GM18511 (cell line): ENCODE data around the gene CDR2L.
"Not testable (repeated sequence)": the region's sequence is repeated elsewhere in the genome, so short reads cannot be mapped to it uniquely, and the experiment has no call there.

Experiments
- ATAC-seq: cut with Tn5 transposase; IDR thresholded peaks from one replicate; pipeline ENCODE4 v1.9.1; 2021; ENCODE audit warnings: mild to moderate bottlenecking, moderate library complexity; ENCODE audit not compliant: unreplicated experiment

The CDR2L gene

DNA sequence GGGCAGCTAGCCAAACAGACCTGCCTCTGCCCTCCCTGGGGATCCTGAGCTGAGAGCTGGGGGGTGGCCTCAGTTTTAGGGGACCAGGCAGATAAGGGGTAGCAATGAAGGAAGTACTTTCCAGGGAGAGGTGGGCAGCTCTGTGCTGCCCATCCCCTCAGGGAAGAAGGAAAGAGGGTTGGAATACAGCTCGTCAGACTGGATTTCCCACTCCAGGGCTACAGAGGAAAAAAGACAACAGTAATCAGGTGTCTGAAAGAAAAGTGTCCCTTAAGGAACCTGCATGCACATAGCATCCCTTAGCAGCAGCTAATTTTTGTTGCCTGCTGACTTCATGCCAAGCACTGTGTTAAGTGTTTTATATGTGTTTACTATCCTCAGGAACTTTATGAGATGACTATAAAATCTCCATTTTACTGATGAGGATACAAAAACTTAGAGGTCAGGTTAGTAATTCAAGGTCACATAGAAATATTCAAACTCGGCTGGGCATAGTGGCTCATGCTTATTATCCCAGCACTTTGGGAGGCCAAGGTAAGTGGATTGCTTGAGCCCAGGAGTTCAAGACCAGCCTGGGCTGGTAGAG lies 21.8 kb downstream of the CDR2L start:
- ATAC-seq = no peak

DNA sequence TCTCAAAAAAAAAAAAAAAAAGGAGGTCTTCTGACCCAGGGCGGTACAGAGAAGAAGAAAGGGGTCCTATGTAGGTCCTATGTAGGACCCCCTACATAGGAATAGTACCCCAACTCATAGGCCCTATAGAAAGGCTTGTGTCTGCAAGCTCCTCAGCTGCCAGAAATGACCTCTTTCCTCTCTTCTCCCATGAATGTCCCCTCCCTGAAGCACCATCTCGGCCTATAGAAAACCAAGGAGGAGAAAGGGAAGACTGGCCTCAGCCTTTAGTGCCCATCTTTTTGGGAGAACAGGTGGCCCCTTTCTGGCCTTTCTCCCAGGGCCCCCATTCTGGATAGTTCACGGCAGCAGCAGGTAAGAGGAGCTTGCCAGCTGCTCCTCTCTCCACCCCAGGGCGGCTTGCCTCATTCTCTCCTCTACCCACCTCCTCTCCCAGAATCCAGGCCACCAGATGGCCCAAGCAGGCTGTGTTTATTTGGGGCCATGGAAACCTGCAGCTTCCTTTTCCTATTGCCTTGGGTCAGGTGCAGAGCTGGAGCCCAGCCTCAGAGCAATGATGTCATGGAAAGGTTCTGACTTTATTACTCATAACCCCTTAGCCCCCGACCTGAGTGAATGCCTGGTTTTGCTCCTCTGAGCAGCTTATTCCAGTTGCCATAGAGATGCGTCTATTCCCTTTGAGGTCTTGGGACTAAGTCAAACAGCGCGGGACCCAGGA lies 23.4 kb downstream of the CDR2L start:
- no peak for ATAC-seq

DNA sequence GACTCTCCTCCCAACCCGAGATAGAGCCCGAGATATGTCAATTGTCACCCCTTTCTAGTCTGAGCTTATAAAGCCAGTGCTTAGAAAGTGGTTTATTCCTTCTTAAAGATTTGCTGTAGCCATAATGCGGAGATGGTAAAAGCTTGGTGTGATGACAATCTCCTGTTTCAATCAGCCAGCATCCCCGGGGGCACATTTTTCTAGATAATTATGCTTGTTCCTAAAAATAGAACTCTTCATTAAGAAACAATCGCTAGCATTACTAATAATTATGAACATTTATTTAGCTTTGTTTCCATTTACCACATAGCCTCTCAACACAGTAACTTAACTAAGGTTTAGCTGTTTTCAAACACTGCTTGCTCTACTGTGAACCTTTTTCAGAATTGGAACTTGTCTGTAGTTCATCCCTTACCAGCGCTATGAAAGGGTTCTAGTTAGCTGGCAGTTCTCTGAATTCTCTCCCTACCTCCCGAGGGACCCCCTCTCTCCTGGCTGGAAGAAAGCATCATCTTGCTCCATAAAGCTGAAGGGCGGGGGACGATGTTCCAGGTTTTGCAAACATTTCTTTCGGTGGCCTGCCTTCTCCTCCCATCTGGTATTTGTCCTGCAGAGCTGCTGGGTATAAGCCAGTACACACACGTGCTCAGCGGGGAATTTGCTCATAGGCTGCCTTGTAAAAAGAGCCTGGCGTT lies 24.1 kb downstream of the CDR2L start:
- ATAC-seq = no peak

DNA sequence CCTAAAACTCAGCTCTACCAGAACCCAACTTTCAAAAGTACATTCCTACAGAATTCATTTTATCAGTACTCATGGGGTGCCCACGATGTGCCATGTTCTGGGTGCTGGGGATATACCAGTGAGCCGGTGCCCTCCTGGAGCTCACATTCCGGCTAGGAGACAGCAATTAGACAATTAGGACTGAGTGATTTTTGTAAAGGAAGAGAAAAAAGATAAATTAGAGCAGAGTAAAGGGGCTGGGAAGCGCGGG lies 24.6 kb downstream of the CDR2L start:
- no peak for ATAC-seq

GRCh38 chr17:75012346-75013091 lies 25.1 kb downstream of the CDR2L start, which contains the start of gene MRPL58:
Gene MRPL58 (plus strand): TSS chr17:75012670. CDS start chr17:75012687, 17 bp downstream.
- peak; percentile 91 for ATAC-seq

- ATAC-seq = no peak
These were observed 25.7 kb downstream of the CDR2L start for GRCh38 chr17:75013092-75013559.

DNA sequence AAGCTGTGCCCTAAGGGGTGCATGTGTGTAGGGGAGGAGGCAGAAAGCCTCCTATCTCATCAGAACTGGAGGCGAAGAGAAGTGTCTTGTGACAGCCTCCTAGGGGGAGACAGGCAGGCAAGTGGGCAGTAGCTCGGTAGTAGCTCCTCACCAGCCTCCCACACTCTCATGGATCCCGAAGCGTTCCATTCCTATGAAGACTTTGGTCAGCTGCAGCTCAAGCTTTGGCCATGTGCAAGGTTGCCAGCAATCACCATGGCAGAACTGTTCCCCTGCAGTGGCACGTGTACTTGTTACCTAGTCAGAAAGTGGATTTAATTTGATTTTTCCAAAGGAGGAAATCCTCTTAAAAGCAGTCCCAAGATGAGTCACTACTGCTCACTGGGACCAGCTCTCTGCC lies 31.7 kb downstream of the CDR2L start:
- no peak for ATAC-seq

DNA sequence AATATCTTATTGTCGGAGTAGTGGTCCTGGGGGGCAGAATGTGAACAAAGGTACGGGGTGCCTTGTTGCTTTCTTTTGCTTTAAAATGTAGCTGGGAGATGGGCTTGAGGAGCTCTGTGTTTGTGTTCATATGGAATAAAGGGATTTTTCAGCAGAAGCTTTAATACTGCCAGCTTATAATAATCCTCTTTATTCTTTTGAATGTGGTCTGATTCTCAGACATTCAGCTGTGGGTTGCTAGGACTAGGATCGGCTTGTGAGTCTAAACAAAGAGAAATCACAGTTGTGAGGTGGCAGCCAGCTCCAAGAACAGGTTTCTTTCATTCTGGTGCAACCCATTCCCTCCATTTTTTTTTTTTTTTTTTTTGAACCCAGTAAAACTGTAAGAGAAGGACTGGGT lies 32.3 kb downstream of the CDR2L start:
- ATAC-seq = no peak

GRCh38 chr17:75020331-75021110 lies 33.1 kb downstream of the CDR2L start:
- ATAC-seq = no peak

- ATAC-seq = no peak
These were observed 37.4 kb downstream of the CDR2L start for GRCh38 chr17:75024686-75025397.

DNA sequence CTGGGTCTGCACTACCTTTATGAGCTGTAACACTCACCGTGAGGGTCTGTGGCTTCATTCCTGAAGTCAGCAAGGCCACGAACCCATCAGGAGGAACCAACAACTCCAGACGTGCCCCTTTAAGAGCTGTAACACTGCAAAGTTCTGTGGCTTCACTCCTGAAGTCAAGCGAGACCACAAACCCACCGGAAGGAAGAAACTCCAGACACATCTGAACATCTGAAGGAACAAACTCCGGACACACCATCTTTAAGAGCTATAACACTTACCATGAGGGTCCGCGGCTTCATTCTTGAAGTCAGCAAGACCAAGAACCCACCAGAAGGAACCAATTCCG lies 37.9 kb downstream of the CDR2L start:
- not testable (repeated sequence) for ATAC-seq

GRCh38 chr17:75026650-75027049 lies 39.2 kb downstream of the CDR2L start:
- ATAC-seq = not testable (repeated sequence)

- no peak for ATAC-seq
These were observed 42.7 kb downstream of the CDR2L start for GRCh38 chr17:75030161-75030560.

GRCh38 chr17:75031972-75032719 lies 44.7 kb downstream of the CDR2L start:
- ATAC-seq = no peak

DNA sequence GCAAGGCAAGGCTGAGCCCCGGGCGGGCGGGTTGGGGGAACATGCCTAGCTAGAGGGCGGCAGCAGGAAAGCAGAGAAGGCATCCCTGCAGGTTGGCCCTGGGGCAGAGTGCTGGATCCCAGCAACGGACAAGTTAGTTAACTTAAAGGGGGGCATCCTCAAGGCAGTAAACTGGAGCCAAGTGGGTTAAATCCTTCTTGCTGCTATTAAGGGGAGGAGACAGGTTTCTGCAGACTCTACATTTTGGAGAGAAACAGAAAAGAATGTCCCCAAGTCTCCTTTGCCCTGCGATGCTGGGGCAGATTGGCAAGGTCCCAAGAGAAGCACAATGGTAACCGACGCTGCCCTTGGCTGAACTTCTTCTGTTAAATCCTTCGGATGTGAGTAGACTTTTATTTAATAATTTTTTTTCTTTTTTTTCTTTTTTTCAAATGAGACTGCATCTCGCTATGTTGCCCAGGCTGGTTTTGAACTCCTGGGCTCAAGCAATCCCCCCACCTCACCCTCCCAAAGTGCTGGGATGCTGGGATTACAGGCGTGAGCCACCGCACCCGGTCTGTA lies 45.4 kb downstream of the CDR2L start:
- no peak for ATAC-seq

DNA sequence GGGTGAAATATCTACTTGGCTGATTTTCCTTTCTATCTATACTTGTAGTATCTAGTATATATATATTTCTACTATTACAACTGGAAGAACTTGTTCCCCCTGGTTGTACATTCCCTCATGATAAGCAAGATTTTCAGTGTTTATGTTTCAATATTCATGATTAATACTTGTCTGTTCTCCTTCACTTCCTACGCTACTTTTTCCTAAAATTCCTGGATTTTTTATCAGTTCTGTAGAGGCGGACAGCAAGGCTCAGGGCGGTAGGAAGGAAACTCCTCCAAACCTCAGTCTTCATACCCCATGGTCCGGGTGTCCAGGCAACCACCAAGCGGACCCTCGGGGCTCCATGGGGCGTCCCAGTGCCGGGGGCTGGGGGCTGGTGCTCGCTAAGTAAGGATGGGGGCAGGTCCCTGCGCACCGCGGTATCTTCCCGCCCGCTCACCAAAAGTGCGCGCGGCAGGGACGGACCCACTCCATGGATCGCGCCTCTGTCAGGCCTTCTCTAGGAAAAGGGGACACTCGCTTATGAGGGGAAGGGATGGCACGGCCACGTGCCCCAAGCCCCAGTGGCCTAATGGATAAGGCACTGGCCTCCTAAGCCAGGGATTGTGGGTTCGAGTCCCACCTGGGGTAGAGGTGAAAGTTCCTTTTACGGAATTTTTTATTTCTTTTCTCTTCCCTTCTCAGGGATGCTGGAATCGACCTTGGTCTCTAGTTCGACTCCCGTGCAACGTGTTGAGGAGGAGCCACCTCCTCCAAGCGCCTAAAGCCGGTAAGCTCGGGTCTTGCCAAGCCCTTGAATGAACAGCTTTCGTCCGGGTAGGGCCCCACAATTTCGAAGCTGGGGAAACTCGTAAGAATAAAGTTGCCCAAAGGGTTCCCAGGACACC lies 46.2 kb downstream of the CDR2L start:
- ATAC-seq = peak; percentile 52

- peak; percentile 69 for ATAC-seq
These were observed 46.9 kb downstream of the CDR2L start for GRCh38 chr17:75034236-75034908.
